Activated B cell treated with CpG ODN at 0.5 μM for 24 hours (primary cell): ENCODE results near the gene KRTAP1-1. TPM values are rescaled to one million over a fixed set of nuclear protein-coding genes. Genes with fewer than 3 reads are reported as not detected.

Source experiments
- ATAC-seq: fragments of 200-7000 bp; cut with Tn5 transposase; one replicate; pipeline ENCODE4 v1.10.0; 2021; ENCODE audit warnings: low read depth, mild to moderate bottlenecking, moderate library complexity
- CTCF ChIA-PET: fragments of 350-600 bp; sonication (Branson Sonifier 250); formaldehyde crosslinking; loops from one replicate; lab custom pipeline; 2021; ENCODE audit warnings: antibody characterized with exemption; lab: Charles Lee
- POLR2A ChIA-PET: fragments of 350-600 bp; sonication (Branson Sonifier 250); formaldehyde crosslinking; loops from one replicate; lab custom pipeline; 2021; ENCODE audit warnings: antibody characterized with exemption; lab: Charles Lee
- DNase-seq: peaks from one replicate; pipeline ENCODE4 v3.0.0; 2022
- H3K27ac Mint-ChIP-seq: one replicate; pipeline ENCODE4 v1.8.0; 2020; ENCODE audit warnings: mixed read lengths
- H3K27me3 Mint-ChIP-seq: one replicate; pipeline ENCODE4 v1.8.0; 2021; ENCODE audit warnings: mixed read lengths
- H3K36me3 Mint-ChIP-seq: one replicate; pipeline ENCODE4 v1.8.0; 2021; ENCODE audit warnings: low read depth, mixed read lengths
- H3K4me1 Mint-ChIP-seq: one replicate; pipeline ENCODE4 v1.8.0; 2021; ENCODE audit warnings: mixed read lengths
- H3K4me3 Mint-ChIP-seq: one replicate; pipeline ENCODE4 v1.8.0; 2020; ENCODE audit warnings: mild to moderate bottlenecking, mixed read lengths
- H3K9me3 Mint-ChIP-seq: one replicate; pipeline ENCODE4 v1.8.0; 2020; ENCODE audit warnings: mixed read lengths
- CTCF ChIP-seq: fragments of 200-600 bp; IDR thresholded peaks from one replicate; pipeline ENCODE4 v1.8.0; 2022; ENCODE audit warnings: antibody characterized with exemption, mild to moderate bottlenecking
- intact Hi-C: fragments of 100-400 bp; cut with micrococcal nuclease; formaldehyde crosslinking; loops from one replicate; pipeline ENCODE4 v1.15.1; 2024
- total RNA-seq: library from RNA; stranded (reverse); gene quantifications from 2 replicates; pipeline ENCODE4 v1.2.3, GENCODE V29; 2022

Gene KRTAP1-1
- total RNA-seq, 1 donor from 2014 or later = not detected

GRCh38 chr17:41012326-41013120 lies 28.7 kb downstream of the KRTAP1-1 start:
- intact Hi-C loops = no loop called here
- CTCF ChIA-PET = no interaction called here
- no peak overlapping the region for H3K27ac Mint-ChIP-seq

GRCh38 chr17:41010441-41010840 lies 30.8 kb downstream of the KRTAP1-1 start:
- Mint-ChIP-seq H3K4me1 (no peaks in the 10 kb centered on the region), H3K36me3 (no peaks in the 10 kb centered on the region), H3K27me3 (peaks cover 9% of the 10 kb centered on the region), H3K9me3 (no peaks in the 10 kb centered on the region), H3K27ac (no peak overlapping the region), H3K4me3 (no peak overlapping the region)
- POLR2A ChIA-PET = no interaction called here
- DNase-seq (no peak), ATAC-seq (no peak)
- intact Hi-C loops = no loop called here
- no peak for TF ChIP-seq CTCF
- CTCF ChIA-PET = no interaction called here

More at GRCh38 chr17:41012326-41013120, 28.7 kb downstream of the KRTAP1-1 start:
- no peak for TF ChIP-seq CTCF
- no peaks in the 10 kb centered on the region for H3K36me3 Mint-ChIP-seq
- no peak overlapping the region for H3K4me3 Mint-ChIP-seq
- H3K27me3 Mint-ChIP-seq = peaks cover 5% of the 10 kb centered on the region
- ATAC-seq (no peak), DNase-seq (no peak)
- POLR2A ChIA-PET = no interaction called here
- no peaks in the 10 kb centered on the region for H3K4me1 Mint-ChIP-seq
- no peaks in the 10 kb centered on the region for H3K9me3 Mint-ChIP-seq

GRCh38 chr17:41009936-41010335 lies 31.3 kb downstream of the KRTAP1-1 start:
- no peaks in the 10 kb centered on the region for H3K9me3 Mint-ChIP-seq
- TF ChIP-seq CTCF = no peak
- ATAC-seq (no peak), DNase-seq (no peak)
- ChIA-PET POLR2A (no interaction called here), CTCF (no interaction called here)
- H3K4me1 Mint-ChIP-seq = no peaks in the 10 kb centered on the region
- no peak overlapping the region for H3K27ac Mint-ChIP-seq
- no peak overlapping the region for H3K4me3 Mint-ChIP-seq
- intact Hi-C loops = no loop called here
- H3K27me3 Mint-ChIP-seq = peaks cover 9% of the 10 kb centered on the region
- no peaks in the 10 kb centered on the region for H3K36me3 Mint-ChIP-seq

- no peak for TF ChIP-seq CTCF
- no peak overlapping the region for H3K27ac Mint-ChIP-seq
- H3K9me3 Mint-ChIP-seq = no peaks in the 10 kb centered on the region
- H3K4me3 Mint-ChIP-seq = no peak overlapping the region
- intact Hi-C loops = no loop called here
- ChIA-PET CTCF (no interaction called here), POLR2A (no interaction called here)
- H3K36me3 Mint-ChIP-seq = no peaks in the 10 kb centered on the region
- ATAC-seq = no peak
- H3K27me3 Mint-ChIP-seq = peaks cover 12% of the 10 kb centered on the region
- DNase-seq = no peak
- no peaks in the 10 kb centered on the region for H3K4me1 Mint-ChIP-seq
These were observed 31.9 kb downstream of the KRTAP1-1 start for GRCh38 chr17:41009301-41009760.

- intact Hi-C loops = no loop called here
- Mint-ChIP-seq H3K4me3 (no peak within 1 kb of the TSS), H3K27ac (no peak within 1 kb of the TSS), H3K27me3 (peaks cover 14% of the 10 kb centered on the region), H3K4me1 (no peaks in the 10 kb centered on the region), H3K9me3 (no peaks in the 10 kb centered on the region), H3K36me3 (no peaks in the 10 kb centered on the region)
- TF ChIP-seq CTCF = no peak
- POLR2A ChIA-PET = no interaction called here
- DNase-seq (no peak), ATAC-seq (no peak)
- CTCF ChIA-PET = no interaction called here
These were observed 32.4 kb downstream of the KRTAP1-1 start, which contains the start of gene KRTAP3-1 for GRCh38 chr17:41008811-41009210. Gene KRTAP3-1 (minus strand): TSS chr17:41009128. CDS start chr17:41009074, 54 bp downstream.
